ENCODE data around the gene CAMTA1.

Gene CAMTA1

DNA sequence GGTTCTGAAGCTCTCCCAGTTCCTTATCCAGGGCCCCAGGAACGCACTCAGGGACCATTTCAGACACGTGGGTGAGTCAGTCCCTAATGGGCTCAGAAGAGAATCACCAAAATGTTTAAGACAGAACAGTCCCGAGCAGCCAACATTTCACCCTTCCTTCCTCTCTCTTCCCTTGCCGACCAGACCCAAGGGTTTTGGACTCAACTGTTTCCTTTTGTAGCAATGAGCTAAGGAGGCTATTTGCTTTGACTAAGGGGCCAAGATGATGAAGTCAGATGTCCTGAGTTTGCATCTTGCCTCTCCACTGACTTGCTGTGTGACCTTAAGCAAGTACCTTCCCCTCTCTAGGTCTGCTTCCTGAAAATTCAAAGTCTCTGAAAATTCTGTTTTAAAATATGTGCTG lies 513.5 kb downstream of the CAMTA1 start:
- DNase-seq: peak in 2 of 42 donors; percentile 24 to 28
- intact Hi-C loops (cut with DNase I): loop anchor here (10.0 kb wide), 1 partner anchor 86 kb away; no protein-coding TSS in a partner anchor

DNA sequence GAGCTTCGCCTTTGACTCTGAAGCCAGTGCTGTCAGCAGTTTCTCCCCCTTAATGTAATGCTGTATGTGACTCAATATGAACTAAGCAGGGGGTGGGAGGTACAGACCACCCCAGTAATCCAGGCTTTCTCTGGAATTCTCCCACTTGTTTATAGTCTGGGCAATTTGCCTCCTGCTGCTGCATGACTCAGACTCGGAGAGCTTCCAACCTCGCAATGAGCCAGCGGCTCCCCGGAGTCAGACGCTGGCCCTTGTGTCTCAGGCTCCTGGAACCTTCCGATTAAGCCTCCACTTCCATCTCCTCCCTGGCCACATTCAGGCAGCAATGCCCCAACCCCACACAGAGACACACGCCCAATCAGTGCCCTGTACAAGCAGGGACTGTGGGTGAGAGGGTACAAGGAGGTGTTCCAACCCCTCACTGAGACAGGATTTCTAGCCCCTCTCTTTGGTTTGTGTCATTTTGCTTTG lies 514.1 kb downstream of the CAMTA1 start:
- DNase-seq: peak; percentile 35 to 90 (median 68)
- intact Hi-C loops (cut with DNase I): loop anchor here (10.0 kb wide), 1 partner anchor 85 kb away; no protein-coding TSS in a partner anchor

- peak in 2 of 42 donors; percentile 13 to 18 for DNase-seq
- intact Hi-C loops (cut with DNase I): loop anchor here (10.0 kb wide), 1 partner anchor 85 kb away; no protein-coding TSS in a partner anchor
Measured at GRCh38 chr1:7299994-7300393, 514.7 kb downstream of the CAMTA1 start.

DNA sequence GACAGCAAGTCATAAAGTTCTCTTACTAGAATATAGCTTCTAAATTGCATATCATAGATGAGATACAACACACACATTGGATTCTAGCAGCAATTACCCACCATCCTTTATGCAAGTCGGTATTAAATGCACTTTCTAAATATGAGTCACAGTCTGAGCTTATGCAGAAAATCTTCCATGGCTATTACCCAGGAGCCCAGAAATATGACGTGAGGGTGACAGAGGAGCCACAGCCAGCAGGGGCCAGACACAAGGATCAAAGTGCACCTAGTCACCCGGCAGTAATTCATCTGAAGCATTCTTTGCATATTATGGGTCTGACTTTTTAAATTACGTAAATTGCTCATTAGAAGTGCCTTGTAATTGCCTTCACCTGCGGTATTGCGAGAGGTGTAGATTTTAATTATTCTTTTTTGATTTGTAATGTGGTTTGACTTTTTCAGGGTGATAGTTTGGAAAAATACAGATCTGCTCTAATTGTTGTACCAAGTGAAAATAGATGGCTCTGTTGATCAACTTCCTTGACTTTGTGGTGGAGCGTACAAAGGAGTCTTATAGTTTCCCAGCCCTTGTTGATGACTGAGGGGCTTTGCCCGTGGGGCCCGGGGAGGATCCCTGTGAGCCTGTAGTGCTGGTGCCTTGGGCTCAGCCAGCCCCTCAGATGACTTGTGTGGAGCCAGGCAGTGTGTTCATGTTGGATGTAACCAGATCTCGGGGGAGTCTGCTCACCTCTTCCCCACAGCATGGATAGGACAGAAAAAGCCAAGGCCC lies 515.8 kb downstream of the CAMTA1 start:
- intact Hi-C loops (cut with DNase I): no loop called here
- DNase-seq: peak in 2 of 42 donors; percentile 24 to 28

DNA sequence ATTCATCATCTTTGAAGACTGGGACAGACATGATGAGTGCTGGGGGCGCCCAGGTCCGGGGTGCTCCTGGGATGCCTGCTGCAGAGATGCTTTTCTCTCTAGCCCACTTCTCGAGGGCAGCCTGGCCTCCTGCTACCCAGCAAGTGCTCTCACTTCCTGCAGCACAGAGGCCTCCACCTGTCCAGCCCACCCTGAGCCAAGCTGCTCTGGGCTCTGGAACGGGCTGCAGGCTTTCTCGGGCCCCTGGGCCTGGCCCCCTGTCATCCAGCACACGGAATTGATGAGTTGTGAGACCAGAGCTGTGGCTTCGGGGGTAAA lies 516.4 kb downstream of the CAMTA1 start:
- peak in 2 of 42 donors; percentile 22 to 35 for DNase-seq
- intact Hi-C loops (cut with DNase I): no loop called here

DNA sequence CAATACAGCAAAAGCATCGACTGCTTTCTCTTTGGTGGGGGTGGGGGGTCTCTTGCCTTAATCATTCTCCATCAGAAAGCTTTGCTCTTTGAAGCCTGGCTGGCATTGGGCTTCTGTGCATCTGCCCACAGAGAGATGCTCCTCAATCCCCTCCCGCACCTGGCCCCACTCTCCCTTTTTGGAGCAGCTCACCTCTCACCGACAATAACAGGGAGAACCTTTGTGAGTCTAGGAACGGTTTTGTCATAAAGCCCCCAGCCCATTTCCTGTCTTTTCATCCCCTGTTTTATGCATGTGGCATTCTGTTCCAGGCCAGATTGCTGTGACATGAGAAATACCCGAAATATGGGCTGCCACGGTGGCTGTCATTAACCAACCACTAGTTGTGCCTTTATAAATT lies 516.9 kb downstream of the CAMTA1 start:
- peak in 2 of 42 donors; percentile 25 to 26 for DNase-seq
- intact Hi-C loops (cut with DNase I): no loop called here

GRCh38 chr1:7302873-7303272 lies 517.6 kb downstream of the CAMTA1 start:
- intact Hi-C loops (cut with DNase I): no loop called here
- peak in 2 of 42 donors; percentile 4 to 17 for DNase-seq

- peak in 2 of 42 donors; percentile 17 to 22 for DNase-seq
- intact Hi-C loops (cut with DNase I): no loop called here
Measured at GRCh38 chr1:7303554-7304317, 518.5 kb downstream of the CAMTA1 start.

GRCh38 chr1:7313081-7313546 lies 527.9 kb downstream of the CAMTA1 start:
- DNase-seq: peak in 5 of 42 donors; percentile 13 to 54 (median 35)
- intact Hi-C loops (cut with DNase I): no loop called here

DNA sequence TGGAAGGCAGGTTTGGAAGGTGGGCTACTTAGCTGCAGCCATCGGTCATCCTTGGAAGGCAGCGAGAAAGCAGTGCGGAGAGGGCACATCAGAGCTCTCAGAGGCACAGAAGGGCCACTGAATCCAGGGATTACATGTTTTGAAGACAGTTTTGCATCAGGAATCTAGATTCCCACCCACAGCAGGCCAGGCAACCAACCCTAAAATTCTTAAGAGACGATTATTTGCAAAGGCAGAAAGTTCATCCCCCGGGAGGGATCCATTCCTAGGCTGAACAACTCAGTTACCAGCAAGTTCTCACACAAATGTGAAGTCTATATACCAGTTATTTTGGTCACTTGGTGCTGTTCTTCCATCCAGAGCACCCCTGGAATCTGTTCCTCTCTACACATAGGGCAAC lies 528.6 kb downstream of the CAMTA1 start:
- intact Hi-C loops (cut with DNase I): no loop called here
- DNase-seq: peak in 2 of 42 donors; percentile 22 to 24

GRCh38 chr1:7315316-7315715 lies 530.1 kb downstream of the CAMTA1 start:
- intact Hi-C loops (cut with DNase I): no loop called here
- peak in 1 of 42 donors; percentile 9 for DNase-seq

DNA sequence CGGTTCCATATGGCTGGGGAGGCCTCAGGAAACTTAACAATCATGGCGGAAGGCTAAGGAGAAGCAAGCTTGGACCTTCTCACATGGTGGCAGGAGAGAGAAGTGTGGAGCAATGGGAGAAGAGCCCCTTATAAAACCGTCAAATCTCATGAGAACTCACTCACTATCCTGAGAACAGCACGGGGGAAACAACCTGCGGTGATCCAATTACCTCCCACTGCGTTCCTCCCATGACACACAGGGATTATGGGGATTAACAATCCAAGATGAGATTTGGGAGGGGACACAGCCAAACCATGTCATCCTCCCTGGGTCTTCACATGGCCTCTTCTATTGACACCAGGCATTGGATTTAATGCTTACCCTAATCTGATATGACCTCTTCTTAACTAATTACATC lies 530.7 kb downstream of the CAMTA1 start:
- intact Hi-C loops (cut with DNase I): no loop called here
- peak in 1 of 42 donors; percentile 5 for DNase-seq

DNA sequence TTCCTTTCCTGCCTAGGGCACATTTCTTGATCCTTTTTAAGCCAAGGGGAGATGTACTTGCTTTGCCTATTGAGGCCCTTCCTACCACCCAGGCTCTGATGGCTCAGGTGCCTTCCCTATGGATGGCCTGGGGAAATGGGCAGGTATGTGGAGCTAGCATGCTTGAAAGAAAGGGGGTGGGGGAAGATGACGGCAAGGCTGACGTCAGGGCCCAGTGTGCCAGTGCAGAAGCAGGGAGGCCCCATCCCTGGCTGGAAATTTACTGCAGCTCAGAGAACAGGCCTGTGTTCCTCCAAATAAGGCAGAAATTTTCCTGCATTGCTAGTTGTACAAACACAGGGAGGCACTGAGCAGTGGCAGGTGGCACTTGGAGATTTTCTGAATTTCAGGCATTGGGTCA lies 532.6 kb downstream of the CAMTA1 start:
- DNase-seq: peak in 2 of 42 donors; percentile 25 to 26
- intact Hi-C loops (cut with DNase I): no loop called here

DNA sequence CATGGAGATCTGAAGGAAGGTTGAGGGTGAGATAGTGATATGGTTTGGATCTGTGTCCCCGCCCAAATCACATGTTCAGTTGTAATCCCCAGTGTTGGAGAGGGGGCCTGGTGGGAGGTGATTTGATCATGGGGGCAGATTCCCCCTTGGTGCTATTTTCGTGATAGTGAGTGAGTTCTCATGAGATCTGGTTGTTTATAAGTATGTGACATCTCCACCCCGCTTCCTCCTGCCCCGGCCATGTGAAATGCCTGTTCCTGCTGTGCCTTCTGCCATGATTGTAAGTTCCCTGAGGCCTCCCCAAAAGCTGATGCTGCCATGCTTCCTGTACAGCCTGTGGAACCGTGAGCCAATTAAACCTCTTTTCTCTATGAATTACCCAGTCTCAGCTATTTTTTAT lies 533.9 kb downstream of the CAMTA1 start:
- intact Hi-C loops (cut with DNase I): no loop called here
- peak in 1 of 42 donors; percentile 13 for DNase-seq

DNA sequence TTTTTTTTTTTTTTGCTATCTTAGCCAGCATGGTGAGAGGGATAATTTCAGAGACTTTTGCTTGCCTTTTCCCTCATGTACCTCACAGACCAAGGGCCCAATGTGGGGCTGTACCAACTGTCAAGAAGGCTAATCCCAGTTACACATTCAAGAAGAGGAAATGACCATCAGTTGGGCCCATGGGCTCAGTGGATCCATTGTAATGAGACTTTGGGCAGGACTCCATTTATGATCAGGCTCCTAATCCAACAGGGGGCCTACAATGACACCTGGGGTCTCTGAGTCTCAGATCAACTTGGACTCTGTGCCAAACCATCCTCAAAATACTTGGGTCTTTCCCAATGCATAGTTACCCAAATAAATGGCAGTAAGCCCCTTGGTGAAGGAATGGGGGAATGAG lies 535.4 kb downstream of the CAMTA1 start:
- DNase-seq: peak in 2 of 42 donors; percentile 13 to 18
- intact Hi-C loops (cut with DNase I): no loop called here

GRCh38 chr1:7322283-7322785 lies 537.1 kb downstream of the CAMTA1 start:
- intact Hi-C loops (cut with DNase I): no loop called here
- DNase-seq: no peak

DNA sequence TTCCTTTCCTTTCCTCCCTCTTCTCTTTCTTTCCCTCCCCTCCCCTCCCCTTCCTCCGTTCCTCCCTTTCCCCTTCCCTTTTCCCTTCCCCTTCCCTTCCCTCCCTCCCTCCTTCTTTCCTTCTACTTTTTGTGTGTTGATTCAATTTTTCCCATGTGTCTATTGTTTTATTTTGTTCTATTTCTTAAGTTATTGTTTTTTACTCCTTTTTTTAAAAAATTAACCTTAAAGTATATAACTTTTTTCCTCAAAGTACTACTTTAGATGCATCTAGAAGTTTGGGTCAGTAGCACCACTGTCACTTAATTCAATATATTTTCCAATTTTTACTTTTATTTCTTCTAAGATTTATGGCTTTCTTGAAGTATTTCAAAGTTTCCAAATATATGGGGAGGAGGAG lies 537.7 kb downstream of the CAMTA1 start:
- DNase-seq: no peak
- intact Hi-C loops (cut with DNase I): no loop called here

DNA sequence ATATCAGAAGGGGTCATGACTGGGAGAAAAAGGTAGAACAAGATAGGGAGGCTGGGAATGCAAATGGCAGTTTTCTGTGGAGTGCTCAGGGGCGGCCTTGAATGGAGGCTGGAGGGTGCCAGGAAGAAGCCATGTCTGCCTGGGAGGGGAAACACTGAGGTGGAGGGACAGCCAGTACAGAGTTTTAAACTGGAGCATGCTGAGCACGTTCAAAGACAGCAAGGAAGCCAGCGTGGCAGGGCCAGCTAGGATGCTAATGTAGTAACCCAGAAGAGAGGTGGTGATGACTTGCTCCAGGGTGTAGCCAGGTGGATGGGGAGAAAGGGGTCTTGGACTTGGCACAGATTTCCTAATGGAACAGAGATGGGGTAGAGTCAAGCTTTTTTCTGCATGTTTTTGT lies 540.0 kb downstream of the CAMTA1 start:
- DNase-seq: peak in 2 of 42 donors; percentile 22 to 26
- intact Hi-C loops (cut with DNase I): no loop called here

DNA sequence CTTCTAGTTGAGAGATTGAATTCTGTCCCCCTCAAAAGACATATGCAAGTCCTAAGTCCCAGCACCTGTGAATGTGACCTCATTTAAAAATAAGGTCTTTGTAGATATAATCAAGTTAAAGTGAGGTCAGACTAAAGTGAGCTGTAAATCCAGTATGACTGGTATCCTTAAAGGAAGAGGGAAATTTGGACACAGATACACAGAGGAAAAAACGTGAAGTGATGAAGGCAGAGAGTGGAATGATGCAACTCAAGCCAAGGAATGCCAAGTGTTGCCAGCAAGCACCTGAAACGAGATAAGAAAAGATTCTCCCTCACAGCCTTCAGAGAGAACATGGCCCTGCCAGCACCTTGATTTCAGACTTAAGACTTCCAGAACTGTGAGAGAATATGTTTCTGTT lies 541.1 kb downstream of the CAMTA1 start:
- intact Hi-C loops (cut with DNase I): no loop called here
- peak in 1 of 42 donors; percentile 4 for DNase-seq

- intact Hi-C loops (cut with DNase I): no loop called here
- DNase-seq: no peak
Measured at GRCh38 chr1:7327849-7328248, 542.6 kb downstream of the CAMTA1 start.

Measured in head of caudate nucleus (tissue), 42 donors.